Measurements from ENCODE around the gene FRMPD4.

Gene FRMPD4

GRCh38 chrX:12711435-12712040 is 573.3 kb downstream of the FRMPD4 start:
- TF ChIP-seq CTCF (IDR thresholded peaks at IDR 0.05; ENCODE audit: insufficient read depth, low read depth, low read length, missing control alignments): no peak
- DNase-seq (ENCODE audit: low read depth): no peak
- H3K4me3 ChIP-seq (ENCODE audit: low read length): no peak overlapping the region

- no peak for TF ChIP-seq CTCF (IDR thresholded peaks at IDR 0.05; ENCODE audit: insufficient read depth, low read depth, low read length, missing control alignments)
- no peak for DNase-seq (ENCODE audit: low read depth)
- no peak overlapping the region for H3K4me3 ChIP-seq (ENCODE audit: low read length)
Measured at GRCh38 chrX:12716574-12716973, 578.3 kb downstream of the FRMPD4 start.

GRCh38 chrX:12719837-12720236 is 581.6 kb downstream of the FRMPD4 start:
- TF ChIP-seq CTCF (IDR thresholded peaks at IDR 0.05; ENCODE audit: insufficient read depth, low read depth, low read length, missing control alignments): no peak
- no peak for DNase-seq (ENCODE audit: low read depth)

GRCh38 chrX:12721042-12721441 is 582.8 kb downstream of the FRMPD4 start:
- H3K4me3 ChIP-seq (ENCODE audit: low read length): no peak overlapping the region
- peak; percentile 2 for DNase-seq (ENCODE audit: low read depth)
- no peak for TF ChIP-seq CTCF (IDR thresholded peaks at IDR 0.05; ENCODE audit: insufficient read depth, low read depth, low read length, missing control alignments)

More at GRCh38 chrX:12719837-12720236, 581.6 kb downstream of the FRMPD4 start:
- H3K4me3 ChIP-seq (ENCODE audit: low read length): no peak overlapping the region

GRCh38 chrX:12722314-12722713 is 584.0 kb downstream of the FRMPD4 start:
- TF ChIP-seq CTCF (IDR thresholded peaks at IDR 0.05; ENCODE audit: insufficient read depth, low read depth, low read length, missing control alignments): no peak
- no peak for DNase-seq (ENCODE audit: low read depth)
- no peak overlapping the region for H3K4me3 ChIP-seq (ENCODE audit: low read length)

GRCh38 chrX:12741416-12741815 is 603.1 kb downstream of the FRMPD4 start:
- DNase-seq (ENCODE audit: low read depth): peak; percentile 91
- no peak for TF ChIP-seq CTCF (IDR thresholded peaks at IDR 0.05; ENCODE audit: insufficient read depth, low read depth, low read length, missing control alignments)
- no peak overlapping the region for H3K4me3 ChIP-seq (ENCODE audit: low read length)

- DNase-seq (ENCODE audit: low read depth): no peak
- H3K4me3 ChIP-seq (ENCODE audit: low read length): no peak overlapping the region
- TF ChIP-seq CTCF (IDR thresholded peaks at IDR 0.05; ENCODE audit: insufficient read depth, low read depth, low read length, missing control alignments): no peak
Measured at GRCh38 chrX:12747433-12747832, 609.2 kb downstream of the FRMPD4 start.
